ENCODE results near the gene DPP6.

DNA sequence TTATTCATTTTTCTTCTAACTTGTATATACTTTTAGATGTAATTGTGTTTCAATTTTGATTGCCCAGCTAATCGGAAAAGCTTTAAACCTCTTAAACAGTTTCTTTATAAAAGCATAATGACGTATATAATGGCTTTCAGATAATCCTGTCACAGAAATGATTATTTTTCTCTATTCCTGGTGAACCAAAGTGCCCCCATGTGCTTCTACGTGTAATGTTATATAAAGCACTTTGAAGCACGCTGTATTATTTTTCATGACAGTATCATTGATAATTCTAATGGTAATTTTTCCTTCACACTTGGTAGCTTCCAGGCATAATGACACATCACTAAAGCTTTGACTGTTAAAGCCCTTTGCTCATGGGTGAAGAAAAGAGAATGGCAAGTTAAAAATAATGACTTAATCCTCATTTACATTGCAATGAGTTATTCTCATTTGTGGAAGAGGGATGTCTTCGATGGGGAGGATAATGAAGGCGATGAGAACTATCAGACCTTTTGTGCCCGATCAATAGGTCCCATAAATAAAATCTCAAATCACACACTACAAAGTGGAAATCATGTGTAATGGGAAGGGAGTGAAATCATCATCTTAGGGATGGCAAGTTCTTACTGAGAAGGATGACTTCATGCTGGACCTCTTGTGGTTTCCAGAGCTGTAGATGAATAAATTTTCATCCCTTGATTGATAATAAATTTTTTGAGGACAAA lies 460.1 kb downstream of the DPP6 start:
- TF ChIP-seq EZH2 (IDR thresholded peaks at IDR 0.05; ENCODE audit: insufficient read depth, low read length) = no peak
- TF ChIP-seq, protein P1, sequence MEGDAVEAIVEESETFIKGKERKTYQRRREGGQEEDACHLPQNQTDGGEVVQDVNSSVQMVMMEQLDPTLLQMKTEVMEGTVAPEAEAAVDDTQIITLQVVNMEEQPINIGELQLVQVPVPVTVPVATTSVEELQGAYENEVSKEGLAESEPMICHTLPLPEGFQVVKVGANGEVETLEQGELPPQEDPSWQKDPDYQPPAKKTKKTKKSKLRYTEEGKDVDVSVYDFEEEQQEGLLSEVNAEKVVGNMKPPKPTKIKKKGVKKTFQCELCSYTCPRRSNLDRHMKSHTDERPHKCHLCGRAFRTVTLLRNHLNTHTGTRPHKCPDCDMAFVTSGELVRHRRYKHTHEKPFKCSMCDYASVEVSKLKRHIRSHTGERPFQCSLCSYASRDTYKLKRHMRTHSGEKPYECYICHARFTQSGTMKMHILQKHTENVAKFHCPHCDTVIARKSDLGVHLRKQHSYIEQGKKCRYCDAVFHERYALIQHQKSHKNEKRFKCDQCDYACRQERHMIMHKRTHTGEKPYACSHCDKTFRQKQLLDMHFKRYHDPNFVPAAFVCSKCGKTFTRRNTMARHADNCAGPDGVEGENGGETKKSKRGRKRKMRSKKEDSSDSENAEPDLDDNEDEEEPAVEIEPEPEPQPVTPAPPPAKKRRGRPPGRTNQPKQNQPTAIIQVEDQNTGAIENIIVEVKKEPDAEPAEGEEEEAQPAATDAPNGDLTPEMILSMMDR (IDR thresholded peaks at IDR 0.05; ENCODE audit: insufficient read depth, low read depth, low read length) = no peak
